HG03025 (cell line): ENCODE measurements around the gene TCP10L.

Experiments
- ATAC-seq: cut with Tn5 transposase; IDR thresholded peaks from one replicate; pipeline ENCODE4 v1.9.1; 2021; ENCODE audit warnings: mild to moderate bottlenecking, moderate library complexity; ENCODE audit not compliant: unreplicated experiment, low FRiP score

The TCP10L gene

GRCh38 chr21:32525282-32525681, 60.0 kb downstream of the TCP10L start:
- ATAC-seq, result no peak

- ATAC-seq, result no peak
Observed at GRCh38 chr21:32523988-32524719, 61.2 kb downstream of the TCP10L start.
